HG02885 (cell line): ENCODE measurements around the gene OR52N5.

Experiments
- ATAC-seq: cut with Tn5 transposase; IDR thresholded peaks from one replicate; pipeline ENCODE4 v1.9.1; 2021; ENCODE audit warnings: mild to moderate bottlenecking; ENCODE audit not compliant: unreplicated experiment, poor library complexity

The OR52N5 gene

DNA sequence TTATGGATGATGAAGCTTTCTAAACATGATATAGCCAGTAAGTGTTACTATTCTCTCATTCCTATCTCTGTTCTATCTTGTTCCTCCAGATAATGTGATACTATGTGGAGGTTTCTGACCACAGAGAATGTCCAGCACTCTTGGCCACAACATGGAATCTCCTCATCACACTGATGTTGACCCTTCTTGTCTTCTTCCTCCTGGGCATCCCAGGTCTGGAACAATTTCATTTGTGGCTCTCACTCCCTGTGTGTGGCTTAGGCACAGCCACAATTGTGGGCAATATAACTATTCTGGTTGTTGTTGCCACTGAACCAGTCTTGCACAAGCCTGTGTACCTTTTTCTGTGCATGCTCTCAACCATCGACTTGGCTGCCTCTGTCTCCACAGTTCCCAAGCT is 56.8 kb downstream of the OR52N5 start:
- ATAC-seq = no peak
